SK-N-SH (cell line): ENCODE results near the gene RNF4. TPM values are rescaled to one million over a fixed set of nuclear protein-coding genes. Genes with fewer than 3 reads are reported as not detected.

ENCODE experiments used
- CTCF ChIA-PET: fragments of 300-600, 350-600 bp; formaldehyde crosslinking; extraction: SDS; loops from one replicate; lab custom pipeline; 2021; lab: Yijun Ruan, JAX
- POLR2A ChIA-PET: fragments of 350-600 bp; sonication (Branson Sonifier 250); formaldehyde crosslinking; extraction: SDS; loops from one replicate; lab custom pipeline; 2020; ENCODE audit warnings: antibody characterized with exemption, inconsistent platforms; lab: Yijun Ruan, JAX
- DNase-seq: peaks from one replicate; pipeline ENCODE4 v3.0.0; 2012
- H2AFZ ChIP-seq: fragments of 200-600 bp; sonication (generic); 2 replicates; pipeline ENCODE4 v1.8.1; 2016; ENCODE audit warnings: antibody characterized with exemption, mild to moderate bottlenecking, low read depth
- H3F3A ChIP-seq: fragments of 200-600 bp; sonication (generic); replicated peaks from 2 replicates; pipeline ENCODE3; 2016; ENCODE audit warnings: antibody characterized with exemption, mild to moderate bottlenecking; ENCODE audit not compliant: insufficient read depth
- H3K27ac ChIP-seq, 2 experiments: fragments of 200-500 bp in 1 of 2; fragments of 200-600 bp in 1 of 2; sonication (Bioruptor generic) in 1 of 2; sonication (generic), shearing (Covaris generic) in 1 of 2; 2 replicates each; pipeline versions ENCODE4 v1.5.1 to v1.6.1; 2014 to 2016; ENCODE audit warnings: low read depth in 2 of 2, inconsistent platforms in 1 of 2, low read length in 1 of 2, mild to moderate bottlenecking in 1 of 2, mixed read lengths in 1 of 2
- H3K27me3 ChIP-seq: fragments of 200-600 bp; sonication (generic), shearing (Covaris generic); 2 replicates; pipeline ENCODE4 v1.6.1; 2016; ENCODE audit warnings: mixed run types; ENCODE audit not compliant: insufficient read depth
- H3K36me3 ChIP-seq, 2 experiments: fragments of 200-500 bp in 1 of 2; fragments of 200-600 bp in 1 of 2; sonication (Bioruptor generic) in 1 of 2; sonication (generic) in 1 of 2; replicated peaks in 1 of 2; 2 replicates each; pipeline versions ENCODE3 to v1.5.1; 2014 to 2016; ENCODE audit warnings: low read length in 1 of 2, mild to moderate bottlenecking in 1 of 2; ENCODE audit not compliant: insufficient read depth in 2 of 2, control insufficient read depth in 1 of 2
- H3K4me1 ChIP-seq, 2 experiments: fragments of 200-500 bp in 1 of 2; fragments of 200-600 bp in 1 of 2; sonication (Bioruptor generic) in 1 of 2; sonication (generic), shearing (Covaris generic) in 1 of 2; 2 replicates each; pipeline versions ENCODE4 v1.5.1 to v1.6.1; 2014 to 2016; ENCODE audit warnings: low read depth in 1 of 2, low read length in 1 of 2, mixed run types in 1 of 2; ENCODE audit not compliant: insufficient read depth in 2 of 2, control insufficient read depth in 1 of 2
- H3K4me2 ChIP-seq: fragments of 200-600 bp; sonication (generic), shearing (Covaris generic); 2 replicates; pipeline ENCODE4 v1.6.1; 2017; ENCODE audit warnings: mixed run types
- H3K4me3 ChIP-seq, 2 experiments: fragments of 200-500 bp in 1 of 2; fragments of 200-600 bp in 1 of 2; sonication (Bioruptor generic) in 1 of 2; sonication (generic), shearing (Covaris generic) in 1 of 2; 2 replicates each; pipeline versions ENCODE4 v1.5.1 to v1.8.1; 2014 to 2016; ENCODE audit warnings: low read depth in 2 of 2, inconsistent platforms in 1 of 2, low read length in 1 of 2, mild to moderate bottlenecking in 1 of 2, mixed read lengths in 1 of 2, moderate library complexity in 1 of 2
- H3K79me2 ChIP-seq: fragments of 200-600 bp; sonication (generic); 2 replicates; pipeline ENCODE4 v1.8.1; 2017; ENCODE audit warnings: mild to moderate bottlenecking; ENCODE audit not compliant: insufficient read depth
- H3K9ac ChIP-seq: fragments of 200-600 bp; sonication (generic); 2 replicates; pipeline ENCODE4 v1.6.1; 2017; ENCODE audit warnings: mixed run types
- H3K9me2 ChIP-seq: fragments of 200-600 bp; sonication (generic); 2 replicates; pipeline ENCODE4 v1.6.1; 2017; ENCODE audit warnings: mixed run types
- H3K9me3 ChIP-seq: fragments of 200-600 bp; sonication (generic); 2 replicates; pipeline ENCODE4 v1.6.1; 2017; ENCODE audit warnings: mixed run types, mild to moderate bottlenecking, moderate library complexity
- H4K20me1 ChIP-seq: fragments of 200-600 bp; sonication (generic); 2 replicates; pipeline ENCODE4 v1.6.1; 2017; ENCODE audit warnings: mild to moderate bottlenecking, mixed run types; ENCODE audit not compliant: insufficient read depth
- CHD2 ChIP-seq: fragments of 150-350 bp; IDR thresholded peaks from 2 replicates; pipeline ENCODE4 v1.6.1; 2018; ENCODE audit warnings: low read length; ENCODE audit not compliant: partially characterized antibody
- ELF1 ChIP-seq: IDR thresholded peaks from 2 replicates; pipeline ENCODE4 v1.4.0; 2012
- EP300 ChIP-seq, 2 experiments: IDR thresholded peaks; 2 replicates each; pipeline versions ENCODE4 v1.4.0 to v1.6.1; 2012; ENCODE audit warnings: borderline replicate concordance in 1 of 2, low read depth in 1 of 2, low read length in 1 of 2
- EZH2phosphoT487 ChIP-seq: fragments of 200-600 bp; sonication (generic); IDR thresholded peaks from 2 replicates; pipeline ENCODE4 v1.6.1; 2017; ENCODE audit warnings: low read depth, mixed run types, mild to moderate bottlenecking, antibody characterized with exemption, moderate library complexity, borderline replicate concordance
- FOSL2 ChIP-seq: IDR thresholded peaks from 2 replicates; pipeline ENCODE4 v1.4.0; 2012; ENCODE audit warnings: low read depth, mild to moderate bottlenecking, moderate library complexity, borderline replicate concordance
- FOXJ3 ChIP-seq: sonication (generic); formaldehyde crosslinking; IDR thresholded peaks from 2 replicates; pipeline ENCODE4 v1.5.1; 2020; ENCODE audit warnings: mild to moderate bottlenecking, missing genetic modification reagents
- FOXM1 ChIP-seq: IDR thresholded peaks from 2 replicates; pipeline ENCODE4 v1.4.0; 2012; ENCODE audit warnings: low read depth, mild to moderate bottlenecking
- GABPA ChIP-seq: IDR thresholded peaks from 2 replicates; pipeline ENCODE4 v1.4.0; 2012; ENCODE audit warnings: low read depth, mild to moderate bottlenecking
- MXI1 ChIP-seq: IDR thresholded peaks from 2 replicates; pipeline ENCODE4 v1.6.1; 2012; ENCODE audit warnings: mild to moderate bottlenecking, low read depth, low read length, improper control_type of control experiment
- NRF1 ChIP-seq: IDR thresholded peaks from 2 replicates; pipeline ENCODE4 v1.6.1; 2012; ENCODE audit warnings: low read depth, mild to moderate bottlenecking, low read length
- RAD21 ChIP-seq: IDR thresholded peaks from 2 replicates; pipeline ENCODE4 v1.6.1; 2012; ENCODE audit warnings: mild to moderate bottlenecking, low read length
- RCOR1 ChIP-seq: fragments of 150-350 bp; IDR thresholded peaks from 2 replicates; pipeline ENCODE4 v1.6.1; 2017; ENCODE audit warnings: antibody characterized with exemption, low read length
- REST ChIP-seq: IDR thresholded peaks from 2 replicates; pipeline ENCODE4 v1.6.1; 2012; ENCODE audit warnings: mild to moderate bottlenecking, low read depth, low read length, moderate library complexity
- RFX5 ChIP-seq: IDR thresholded peaks from 2 replicates; pipeline ENCODE4 v1.6.1; 2012; ENCODE audit warnings: mild to moderate bottlenecking, improper control_type of control experiment, low read length
- RXRA ChIP-seq: IDR thresholded peaks from 2 replicates; pipeline ENCODE4 v1.4.0; 2012; ENCODE audit warnings: low read depth, mild to moderate bottlenecking, borderline replicate concordance
- SMC3 ChIP-seq: IDR thresholded peaks from 2 replicates; pipeline ENCODE4 v1.6.1; 2012; ENCODE audit warnings: low read depth, low read length, improper control_type of control experiment
- TAF1 ChIP-seq: IDR thresholded peaks from 2 replicates; pipeline ENCODE4 v1.6.1; 2012; ENCODE audit warnings: low read depth, mild to moderate bottlenecking, low read length, moderate library complexity, borderline replicate concordance
- TEAD4 ChIP-seq: IDR thresholded peaks from 2 replicates; pipeline ENCODE4 v1.4.0; 2012; ENCODE audit warnings: mild to moderate bottlenecking, borderline replicate concordance; ENCODE audit not compliant: insufficient read depth
- USF1 ChIP-seq: IDR thresholded peaks from 2 replicates; pipeline ENCODE4 v1.4.0; 2012; ENCODE audit warnings: low read depth, borderline replicate concordance
- USF2 ChIP-seq: fragments of 150-350 bp; IDR thresholded peaks from 2 replicates; pipeline ENCODE4 v1.6.1; 2017; ENCODE audit warnings: antibody characterized with exemption, low read length, low read depth, borderline replicate concordance
- YY1 ChIP-seq: IDR thresholded peaks from 2 replicates; pipeline ENCODE4 v1.4.0; 2012; ENCODE audit warnings: low read depth, mild to moderate bottlenecking
- ZBTB33 ChIP-seq: IDR thresholded peaks from 2 replicates; pipeline ENCODE4 v1.4.0; 2012; ENCODE audit warnings: low read depth, borderline replicate concordance
- WGBS: methylation state at CpG from one replicate; pipeline ENCODE4 v1.1.6; 2017; ENCODE audit warnings: low lambda C conversion rate; 5-methylcytosine and 5-hydroxymethylcytosine counted together
- polyA plus RNA-seq, 3 experiments: library from polyadenylated mRNA; depleted of rRNA; stranded (reverse); fragments of >200 nt; gene quantifications; 2 replicates each; pipeline ENCODE4 v1.2.3, GENCODE V29; 2012

RNF4 gene
- polyA plus RNA-seq, 1 of the 3 experiments (the other 2 are of a cell fraction) = 60.7 TPM

GRCh38 chr4:2448589-2448988 lies 20.3 kb upstream of the RNF4 start (continued):
- TF ChIP-seq ZBTB33 (no peak), FOXM1 (no peak), FOSL2 (no peak), TEAD4 (no peak), ELF1 (no peak), MXI1 (no peak), RXRA (no peak)

GRCh38 chr4:2449051-2449450 lies 19.9 kb upstream of the RNF4 start:
- Histone ChIP-seq H3K9ac (no peak overlapping the region), H3K9me2 (no peaks in the 10 kb centered on the region), H3K4me2 (no peak overlapping the region), H4K20me1 (no peaks in the 10 kb centered on the region), H2AFZ (no peak overlapping the region), H3K9me3 (no peaks in the 10 kb centered on the region), H3F3A (no peaks in the 10 kb centered on the region), H3K79me2 (no peaks in the 10 kb centered on the region), H3K27ac (no peak overlapping the region), H3K4me1 (no peaks in the 10 kb centered on the region), H3K36me3 (no peaks in the 10 kb centered on the region), H3K27me3 (no peaks in the 10 kb centered on the region; the same call in 1 of the 2 replicates), H3K4me3 (no peak overlapping the region)
- TF ChIP-seq RAD21 (no peak), TAF1 (no peak), TEAD4 (no peak), NRF1 (no peak), FOXJ3 (CRISPR knock-in tag) (no peak), YY1 (no peak), RCOR1 (no peak), RFX5 (no peak), EP300 (IDR thresholded peaks at IDR 0.05; ENCODE audit: borderline replicate concordance in 1 of 2, low read depth in 1 of 2, low read length in 1 of 2) (no peak), SMC3 (no peak), GABPA (no peak), REST (no peak), EZH2phosphoT487 (no peak), USF1 (no peak), USF2 (no peak), CHD2 (no peak)
- no peak for DNase-seq
- CTCF ChIA-PET = interaction anchor here (1.1 kb wide), 2 partner anchors 12 to 13 kb away, joined by 4 read pairs; no protein-coding TSS in a partner anchor
- 84% methylated on average over 10 of the region's 11 CpGs for WGBS
- POLR2A ChIA-PET = no interaction called here
